Measurements from ENCODE around the gene TSPAN6.

TSPAN6 gene

GRCh38 chrX:100636321-100636991 lies at the start of gene TSPAN6:
TSS of gene TSPAN6 (minus strand) at chrX:100636806. CDS start at chrX:100636694, 112 bp downstream.
- DNase-seq (ENCODE audit: low spot score in 2 of 2) (peak; percentile 13 to 59), ATAC-seq (peak; percentile 95)
- peaks cover 5% of the 10 kb centered on the region for H3K4me1 Mint-ChIP-seq
- H3K9me3 Mint-ChIP-seq: no peaks in the 10 kb centered on the region
- H3K36me3 Mint-ChIP-seq: no peaks in the 10 kb centered on the region
- H3K4me3 Mint-ChIP-seq: peak within 1 kb of the TSS; percentile 77
- no peak within 1 kb of the TSS for H3K27ac Mint-ChIP-seq

GRCh38 chrX:100685997-100686305 lies 49.3 kb upstream of the TSPAN6 start:
- ATAC-seq: no peak
- DNase-seq (ENCODE audit: low spot score in 2 of 2): no peak
- no peak overlapping the region for H3K27ac Mint-ChIP-seq
- peaks cover 7% of the 10 kb centered on the region for H3K4me1 Mint-ChIP-seq
- H3K9me3 Mint-ChIP-seq: no peaks in the 10 kb centered on the region
- H3K4me3 Mint-ChIP-seq: no peak overlapping the region
- H3K36me3 Mint-ChIP-seq: no peaks in the 10 kb centered on the region

- Mint-ChIP-seq H3K36me3 (no peaks in the 10 kb centered on the region), H3K27ac (no peak overlapping the region), H3K4me3 (no peak overlapping the region), H3K9me3 (no peaks in the 10 kb centered on the region), H3K4me1 (peaks cover 7% of the 10 kb centered on the region)
- ATAC-seq: peak; percentile 71
- peak; percentile 26 to 71 for DNase-seq (ENCODE audit: low spot score in 2 of 2)
Observed at GRCh38 chrX:100685284-100685996, 48.8 kb upstream of the TSPAN6 start.

- DNase-seq (ENCODE audit: low spot score in 2 of 2) (no peak), ATAC-seq (no peak)
- H3K36me3 Mint-ChIP-seq: no peaks in the 10 kb centered on the region
- H3K4me3 Mint-ChIP-seq: no peak overlapping the region
- no peaks in the 10 kb centered on the region for H3K9me3 Mint-ChIP-seq
- H3K4me1 Mint-ChIP-seq: peaks cover 7% of the 10 kb centered on the region
- no peak overlapping the region for H3K27ac Mint-ChIP-seq
Observed at GRCh38 chrX:100682939-100683338, 46.3 kb upstream of the TSPAN6 start.

- Mint-ChIP-seq H3K36me3 (no peaks in the 10 kb centered on the region), H3K9me3 (no peaks in the 10 kb centered on the region), H3K4me1 (peaks cover under 1% of the 10 kb centered on the region), H3K4me3 (no peak overlapping the region), H3K27ac (no peak overlapping the region)
- DNase-seq (ENCODE audit: low spot score in 2 of 2): no peak
- ATAC-seq: no peak
Observed at GRCh38 chrX:100681599-100681998, 45.0 kb upstream of the TSPAN6 start.

- no peaks in the 10 kb centered on the region for H3K4me1 Mint-ChIP-seq
- H3K4me3 Mint-ChIP-seq: no peak overlapping the region
- no peak for ATAC-seq
- H3K27ac Mint-ChIP-seq: no peak overlapping the region
- H3K9me3 Mint-ChIP-seq: no peaks in the 10 kb centered on the region
- H3K36me3 Mint-ChIP-seq: no peaks in the 10 kb centered on the region
- DNase-seq (ENCODE audit: low spot score in 2 of 2): no peak
Observed at GRCh38 chrX:100680756-100681155, 44.1 kb upstream of the TSPAN6 start.

GRCh38 chrX:100677611-100678181 lies 41.1 kb upstream of the TSPAN6 start:
- ATAC-seq (no peak), DNase-seq (ENCODE audit: low spot score in 2 of 2) (no peak)
- H3K4me1 Mint-ChIP-seq: peaks cover 6% of the 10 kb centered on the region
- no peaks in the 10 kb centered on the region for H3K9me3 Mint-ChIP-seq
- H3K36me3 Mint-ChIP-seq: no peaks in the 10 kb centered on the region
- H3K27ac Mint-ChIP-seq: no peak overlapping the region
- no peak overlapping the region for H3K4me3 Mint-ChIP-seq

GRCh38 chrX:100674705-100675104 lies 38.1 kb upstream of the TSPAN6 start:
- peaks cover 6% of the 10 kb centered on the region for H3K4me1 Mint-ChIP-seq
- no peak overlapping the region for H3K4me3 Mint-ChIP-seq
- no peaks in the 10 kb centered on the region for H3K9me3 Mint-ChIP-seq
- ATAC-seq (no peak), DNase-seq (ENCODE audit: low spot score in 2 of 2) (no peak)
- H3K27ac Mint-ChIP-seq: no peak overlapping the region
- H3K36me3 Mint-ChIP-seq: no peaks in the 10 kb centered on the region

GRCh38 chrX:100673397-100673953 lies 36.9 kb upstream of the TSPAN6 start:
- no peak overlapping the region for H3K4me3 Mint-ChIP-seq
- DNase-seq (ENCODE audit: low spot score in 2 of 2) (no peak), ATAC-seq (no peak)
- H3K4me1 Mint-ChIP-seq: peaks cover 6% of the 10 kb centered on the region
- no peaks in the 10 kb centered on the region for H3K36me3 Mint-ChIP-seq
- no peak overlapping the region for H3K27ac Mint-ChIP-seq
- H3K9me3 Mint-ChIP-seq: no peaks in the 10 kb centered on the region

GRCh38 chrX:100672966-100673365 lies 36.4 kb upstream of the TSPAN6 start:
- Mint-ChIP-seq H3K4me1 (peaks cover 6% of the 10 kb centered on the region), H3K36me3 (no peaks in the 10 kb centered on the region), H3K4me3 (no peak overlapping the region), H3K9me3 (no peaks in the 10 kb centered on the region), H3K27ac (no peak overlapping the region)
- ATAC-seq (no peak), DNase-seq (ENCODE audit: low spot score in 2 of 2) (no peak)

- Mint-ChIP-seq H3K4me3 (no peak overlapping the region), H3K27ac (no peak overlapping the region), H3K9me3 (no peaks in the 10 kb centered on the region), H3K4me1 (no peaks in the 10 kb centered on the region), H3K36me3 (no peaks in the 10 kb centered on the region)
- ATAC-seq: no peak
- DNase-seq (ENCODE audit: low spot score in 2 of 2): no peak
Observed at GRCh38 chrX:100663642-100664041, 27.0 kb upstream of the TSPAN6 start.

- Mint-ChIP-seq H3K4me3 (no peak overlapping the region), H3K27ac (no peak overlapping the region)
Observed at GRCh38 chrX:100662796-100663195, 26.2 kb upstream of the TSPAN6 start.

GRCh38 chrX:100662170-100662569 lies 25.6 kb upstream of the TSPAN6 start:
- no peaks in the 10 kb centered on the region for H3K4me1 Mint-ChIP-seq
- H3K4me3 Mint-ChIP-seq: no peak overlapping the region

More at GRCh38 chrX:100662796-100663195, 26.2 kb upstream of the TSPAN6 start:
- Mint-ChIP-seq H3K36me3 (no peaks in the 10 kb centered on the region), H3K4me1 (no peaks in the 10 kb centered on the region), H3K9me3 (no peaks in the 10 kb centered on the region)
- ATAC-seq (no peak), DNase-seq (ENCODE audit: low spot score in 2 of 2) (no peak)

GRCh38 chrX:100659431-100660137 lies 23.0 kb upstream of the TSPAN6 start:
- DNase-seq (ENCODE audit: low spot score in 2 of 2) (no peak), ATAC-seq (no peak)
- Mint-ChIP-seq H3K9me3 (no peaks in the 10 kb centered on the region), H3K4me1 (no peaks in the 10 kb centered on the region), H3K4me3 (no peak overlapping the region), H3K36me3 (no peaks in the 10 kb centered on the region), H3K27ac (no peak overlapping the region)

More at GRCh38 chrX:100662170-100662569, 25.6 kb upstream of the TSPAN6 start:
- no peak for ATAC-seq
- no peaks in the 10 kb centered on the region for H3K36me3 Mint-ChIP-seq
- H3K27ac Mint-ChIP-seq: no peak overlapping the region
- no peak for DNase-seq (ENCODE audit: low spot score in 2 of 2)
- H3K9me3 Mint-ChIP-seq: no peaks in the 10 kb centered on the region

GRCh38 chrX:100658941-100659381 lies 22.4 kb upstream of the TSPAN6 start:
- H3K36me3 Mint-ChIP-seq: no peaks in the 10 kb centered on the region
- H3K9me3 Mint-ChIP-seq: no peaks in the 10 kb centered on the region
- DNase-seq (ENCODE audit: low spot score in 2 of 2) (no peak), ATAC-seq (no peak)
- no peak overlapping the region for H3K27ac Mint-ChIP-seq
- no peaks in the 10 kb centered on the region for H3K4me1 Mint-ChIP-seq
- no peak overlapping the region for H3K4me3 Mint-ChIP-seq
